Measurements from ENCODE around the gene JPH2.

GRCh38 chr20:44071057-44071456 lies 115.9 kb downstream of the JPH2 start:
- TF ChIP-seq MAX (IDR thresholded peaks at IDR 0.05) = no peak
- TF ChIP-seq POLR2AphosphoS5 (IDR thresholded peaks at IDR 0.05; ENCODE audit: low read depth, low read length) = no peak
- TF ChIP-seq EGR1 (IDR thresholded peaks at IDR 0.05; ENCODE audit: low read depth) = no peak
- TF ChIP-seq CTCF (IDR thresholded peaks at IDR 0.05 in 2 of 3, conservative IDR thresholded peaks at IDR 0.05 in 1 of 3; ENCODE audit: borderline replicate concordance in 1 of 3, insufficient read depth in 1 of 3, low read depth in 2 of 3, low read length in 2 of 3) = no peak
- no peak for TF ChIP-seq ZNF274 (IDR thresholded peaks at IDR 0.05; ENCODE audit: low read depth, low read length)
- no peak for TF ChIP-seq SIN3A (IDR thresholded peaks at IDR 0.05; ENCODE audit: low read depth)
- no peak for TF ChIP-seq RAD21 (IDR thresholded peaks at IDR 0.05; ENCODE audit: low read depth)
- TF ChIP-seq POLR2A (IDR thresholded peaks at IDR 0.05; ENCODE audit: borderline replicate concordance, extremely low read depth, insufficient read depth, insufficient read length) = no peak
- TF ChIP-seq REST (IDR thresholded peaks at IDR 0.05; ENCODE audit: low read depth) = no peak
